SH-SY5Y (cell line): ENCODE data around the gene FUZ.

Experiments used
- GATA2 ChIP-seq: IDR thresholded peaks from 2 replicates; pipeline ENCODE4 v1.6.1; 2011; ENCODE audit warnings: mild to moderate bottlenecking, low read depth, low read length
- GATA3 ChIP-seq: IDR thresholded peaks from 2 replicates; pipeline ENCODE4 v1.6.1; 2011; ENCODE audit warnings: low read depth, mild to moderate bottlenecking, low read length, moderate library complexity

FUZ gene

DNA sequence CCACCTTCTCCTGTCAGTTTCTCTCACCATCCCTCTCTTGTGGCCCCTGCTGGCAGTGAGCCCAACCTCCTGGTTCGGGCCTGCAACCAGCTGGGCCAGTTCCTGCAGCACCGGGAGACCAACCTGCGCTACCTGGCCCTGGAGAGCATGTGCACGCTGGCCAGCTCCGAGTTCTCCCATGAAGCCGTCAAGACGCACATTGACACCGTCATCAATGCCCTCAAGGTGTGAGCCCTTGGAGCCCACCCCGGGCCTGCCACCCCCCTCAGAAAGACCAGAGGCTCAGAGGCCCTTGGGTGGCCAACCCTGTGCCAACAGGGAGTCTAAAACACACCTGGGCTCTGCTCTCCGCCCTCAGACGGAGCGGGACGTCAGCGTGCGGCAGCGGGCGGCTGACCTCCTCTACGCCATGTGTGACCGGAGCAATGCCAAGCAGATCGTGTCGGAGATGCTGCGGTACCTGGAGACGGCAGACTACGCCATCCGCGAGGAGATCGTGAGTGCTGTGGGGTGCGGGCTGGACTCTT, 13.8 kb downstream of the FUZ start:
- TF ChIP-seq GATA3, result no peak
- no peak for TF ChIP-seq GATA2

DNA sequence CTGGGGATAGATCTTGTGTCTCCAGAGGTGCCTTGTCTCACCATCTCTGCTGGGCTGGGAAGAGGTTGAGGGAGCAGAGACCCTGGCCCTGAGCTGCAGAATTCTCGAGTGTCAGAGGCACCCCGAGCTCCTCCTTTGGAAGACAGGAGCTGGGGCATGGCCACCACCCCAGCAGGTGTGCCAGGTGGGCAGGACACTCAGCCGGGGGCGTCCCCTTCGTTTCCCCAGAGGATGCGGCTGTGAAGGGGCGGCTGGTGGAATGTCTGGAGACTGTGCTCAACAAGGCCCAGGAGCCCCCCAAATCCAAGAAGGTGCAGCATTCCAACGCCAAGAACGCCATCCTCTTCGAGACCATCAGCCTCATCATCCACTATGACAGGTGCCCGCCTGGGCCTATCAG, 14.5 kb downstream of the FUZ start:
- TF ChIP-seq GATA2 (no peak), GATA3 (no peak)

GRCh38 chr19:49795615-49796014, 17.5 kb downstream of the FUZ start:
- TF ChIP-seq GATA3 (no peak), GATA2 (no peak)

DNA sequence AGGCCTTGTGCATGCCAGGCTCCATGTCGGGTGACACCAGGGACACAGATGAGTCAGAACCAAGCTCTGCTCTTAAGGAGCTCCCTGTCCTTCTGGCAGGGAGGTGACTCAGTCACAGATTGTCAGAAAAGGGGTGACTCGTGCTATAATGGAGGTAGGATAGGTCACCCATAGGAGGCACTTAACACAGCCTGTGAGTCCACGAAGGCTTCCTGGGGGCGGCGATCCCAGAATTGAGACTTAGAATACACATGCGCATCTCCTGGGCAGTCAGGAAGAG, 19.6 kb downstream of the FUZ start:
- TF ChIP-seq GATA3 (no peak), GATA2 (no peak)

GRCh38 chr19:49792829-49793560, 20.1 kb downstream of the FUZ start:
- no peak for TF ChIP-seq GATA3
- TF ChIP-seq GATA2, result no peak

GRCh38 chr19:49791776-49792445, 21.2 kb downstream of the FUZ start:
- no peak for TF ChIP-seq GATA3
- TF ChIP-seq GATA2, result no peak

- TF ChIP-seq GATA2 (no peak), GATA3 (no peak)
These were observed 22.2 kb downstream of the FUZ start for GRCh38 chr19:49790866-49791265.

DNA sequence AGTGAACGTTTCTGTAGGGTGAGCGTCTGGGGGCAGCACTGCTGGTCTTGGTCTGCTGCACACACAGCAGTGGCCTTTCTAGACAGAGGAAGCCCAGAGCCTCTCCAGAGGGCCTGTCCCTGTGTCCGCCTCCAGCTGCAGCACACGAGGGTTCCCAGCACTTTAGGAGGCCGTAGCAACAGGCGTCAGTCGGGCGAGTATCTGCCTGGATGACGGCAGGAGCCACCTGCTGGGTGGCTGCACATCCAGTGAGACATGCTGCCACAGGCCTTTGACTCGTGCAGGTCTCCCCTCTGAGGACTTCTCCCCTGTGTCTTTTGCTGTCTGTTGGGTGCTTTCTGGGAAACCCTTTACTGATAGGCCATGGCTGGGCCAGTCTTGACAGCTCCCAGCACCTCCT, 24.2 kb downstream of the FUZ start:
- TF ChIP-seq GATA2, result no peak
- TF ChIP-seq GATA3, result no peak

DNA sequence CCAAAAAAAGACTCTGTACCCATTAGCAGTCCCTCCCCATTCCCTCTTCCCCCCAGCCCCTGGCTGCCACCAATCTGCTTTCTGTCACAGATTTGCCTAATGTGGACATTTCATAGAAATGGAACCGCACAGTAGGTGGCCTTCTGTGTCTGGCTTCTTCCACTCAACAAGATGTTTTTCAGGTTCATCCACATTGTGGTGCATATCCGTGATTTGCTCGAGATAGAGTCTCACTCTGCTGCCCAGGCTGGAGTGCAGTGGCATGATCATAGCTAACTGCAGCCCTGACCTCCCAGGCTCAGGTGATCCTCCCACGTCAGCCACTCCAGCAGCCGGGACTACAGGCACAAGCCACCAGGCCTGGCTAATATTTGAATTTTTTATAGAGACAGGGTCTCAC, 25.3 kb downstream of the FUZ start:
- TF ChIP-seq GATA3 (no peak), GATA2 (no peak)

- TF ChIP-seq GATA3 (no peak), GATA2 (no peak)
These were observed 26.7 kb downstream of the FUZ start for GRCh38 chr19:49786376-49786820.

DNA sequence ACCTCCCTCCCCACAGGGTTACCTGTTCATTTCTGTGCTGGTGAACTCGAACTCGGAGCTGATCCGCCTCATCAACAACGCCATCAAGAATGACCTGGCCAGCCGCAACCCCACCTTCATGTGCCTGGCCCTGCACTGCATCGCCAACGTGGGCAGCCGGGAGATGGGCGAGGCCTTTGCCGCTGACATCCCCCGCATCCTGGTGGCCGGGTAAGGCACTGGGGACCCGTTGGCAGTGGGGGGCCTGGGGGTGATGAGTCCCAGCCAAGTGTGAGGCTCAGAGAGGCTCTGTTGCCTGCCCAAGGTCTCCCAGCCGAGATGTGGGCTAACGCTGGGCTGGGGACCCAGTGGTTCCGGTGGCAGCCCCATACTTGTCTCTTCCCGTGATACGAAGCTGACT, 30.6 kb downstream of the FUZ start:
- TF ChIP-seq GATA2, result no peak
- no peak for TF ChIP-seq GATA3

DNA sequence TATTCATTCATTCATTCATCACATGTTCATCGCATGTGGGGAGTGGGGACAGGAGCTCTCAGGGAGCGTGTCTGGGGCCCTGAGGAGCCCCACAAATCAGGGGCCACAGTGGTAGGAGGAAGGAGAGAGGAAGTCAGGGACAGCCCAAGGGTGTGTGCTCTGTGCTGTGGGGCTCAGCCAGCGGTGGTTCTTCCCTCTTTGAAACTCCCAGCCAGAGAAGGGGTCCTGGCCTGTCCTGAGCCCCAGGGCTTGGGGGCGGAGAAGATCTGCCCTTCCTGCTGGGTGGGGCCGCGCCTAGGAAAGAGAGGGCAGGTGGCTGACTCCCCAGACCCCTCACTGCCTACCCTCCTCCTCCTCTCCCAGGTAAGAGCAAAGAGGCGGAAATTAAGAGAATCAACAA, 31.7 kb downstream of the FUZ start:
- TF ChIP-seq GATA2, result no peak

DNA sequence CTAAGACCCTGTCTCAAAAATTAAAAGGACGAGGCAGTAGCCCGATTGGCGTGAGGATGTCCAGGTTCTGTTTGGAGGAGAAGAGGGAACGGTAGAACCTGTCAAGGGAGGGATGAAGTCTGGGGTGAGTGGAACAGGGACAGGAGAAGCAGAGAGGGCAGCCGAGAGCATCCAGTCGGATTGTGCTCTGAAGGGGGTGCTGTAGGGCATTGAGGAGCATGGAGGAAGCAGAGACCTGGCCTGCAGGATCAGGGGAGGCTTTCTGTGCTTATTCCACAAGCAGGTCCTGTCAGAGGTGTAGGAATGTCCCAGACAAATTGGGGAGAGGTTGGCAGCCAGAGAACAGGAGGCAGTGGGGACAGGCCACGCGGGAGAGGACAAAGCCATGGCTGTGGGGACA, 32.2 kb downstream of the FUZ start:
- no peak for TF ChIP-seq GATA3

GRCh38 chr19:49779731-49780555, 33.1 kb downstream of the FUZ start:
- no peak for TF ChIP-seq GATA2
- no peak for TF ChIP-seq GATA3

GRCh38 chr19:49776371-49776764, 36.7 kb downstream of the FUZ start:
- TF ChIP-seq GATA3, result no peak
- no peak for TF ChIP-seq GATA2
